Measurements from ENCODE around the gene MC1R.
A peak's percentile ranks its signal among the peaks of the same experiment; 100 is the strongest.

Gene MC1R

GRCh38 chr16:89898201-89898967 lies 20.3 kb upstream of the MC1R start:
- H3K4me2 ChIP-seq (ENCODE audit: insufficient read depth, low read length, poor library complexity, severe bottlenecking), result no peak overlapping the region
- peaks cover 36 to 80% of the 10 kb centered on the region in 2 donors for H3K36me3 ChIP-seq (replicated peaks in 1 of 2; ENCODE audit: control insufficient read depth in 2 of 2, insufficient read depth in 2 of 2, low read length in 2 of 2)
- H3K27ac ChIP-seq (replicated peaks; ENCODE audit: low read length), result no peak overlapping the region
- no peak overlapping the region for H2AFZ ChIP-seq (ENCODE audit: low read length)
- no CpG with 5 or more reads among the region's 36 CpGs for WGBS, 2 donors (ENCODE audit: extremely low coverage in 2 of 2, insufficient read length in 2 of 2, insufficient replicate concordance in 1 of 2)
- peaks cover 4% of the 10 kb centered on the region for H3K79me1 ChIP-seq (ENCODE audit: low read depth, low read length)
- no peak overlapping the region for H2BK12ac ChIP-seq (ENCODE audit: low read length)
- no peak overlapping the region for H4K91ac ChIP-seq (ENCODE audit: low read depth, low read length, poor library complexity)
- no peak overlapping the region for H2BK120ac ChIP-seq (ENCODE audit: low read depth, low read length)
- H2AK5ac ChIP-seq (ENCODE audit: low read depth, low read length), result no peak overlapping the region
- H2BK5ac ChIP-seq (ENCODE audit: low read length), result no peak overlapping the region
- no peak overlapping the region for H3K4ac ChIP-seq (ENCODE audit: low read length)
- peak overlapping the region; percentile 1 for H3K23ac ChIP-seq (ENCODE audit: low read depth, low read length, poor library complexity)
- no peaks in the 10 kb centered on the region for H3K4me1 ChIP-seq (ENCODE audit: control insufficient read depth in 2 of 2, insufficient read depth in 1 of 2, low read depth in 1 of 2, low read length in 2 of 2)
- no peak overlapping the region for H3K4me3 ChIP-seq (ENCODE audit: low read length in 2 of 2)
- H3K27me3 ChIP-seq (ENCODE audit: control insufficient read depth in 3 of 3, insufficient read depth in 3 of 3, low read depth in 1 of 3, low read length in 3 of 3), result no peaks in the 10 kb centered on the region
- no peak overlapping the region for H3K9ac ChIP-seq (ENCODE audit: low read depth, low read length, poor library complexity)
- no peak overlapping the region for H2BK15ac ChIP-seq (ENCODE audit: low read length)
- no peak overlapping the region for H3K18ac ChIP-seq (ENCODE audit: low read length)
- H3K14ac ChIP-seq (ENCODE audit: low read length), result no peak overlapping the region
- no peak overlapping the region for H4K8ac ChIP-seq (ENCODE audit: low read depth, low read length)
- DNase-seq (ENCODE audit: low spot score), result no peak
- no peaks in the 10 kb centered on the region for H3K9me3 ChIP-seq (replicated peaks in 1 of 2; ENCODE audit: control insufficient read depth in 2 of 2, insufficient read depth in 1 of 2, low read depth in 1 of 2, low read length in 2 of 2)

DNA sequence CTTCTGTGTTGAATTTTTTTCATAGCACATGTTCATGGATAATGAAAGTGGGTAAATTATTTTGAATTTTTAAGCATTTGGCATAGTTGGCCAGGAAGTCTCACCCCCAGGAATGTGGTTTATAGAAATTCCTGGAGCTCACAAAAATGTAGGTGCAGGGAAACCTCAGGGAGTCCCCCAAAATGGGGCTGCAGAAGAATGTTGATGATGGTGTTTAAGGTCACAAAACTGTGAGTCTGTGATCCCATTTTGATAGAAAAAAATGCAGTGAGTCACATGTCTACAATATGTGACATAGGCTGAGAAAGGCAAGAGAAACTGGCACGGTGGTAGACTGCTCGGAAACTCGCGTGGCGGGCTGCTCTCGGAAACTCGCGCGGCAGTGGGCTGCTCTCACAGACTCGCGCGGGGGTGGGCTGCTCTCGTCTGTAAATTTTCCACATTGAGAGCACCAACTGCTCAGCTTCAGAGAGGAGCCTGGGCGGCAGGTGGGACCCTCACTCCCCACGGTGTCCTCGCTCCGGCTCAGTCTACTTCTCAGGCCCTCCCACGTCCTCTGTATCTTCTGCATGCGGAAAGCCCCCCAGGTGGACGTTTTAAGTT lies 18.7 kb upstream of the MC1R start:
- H4K91ac ChIP-seq (ENCODE audit: low read depth, low read length, poor library complexity), result no peak overlapping the region
- H3K9ac ChIP-seq (ENCODE audit: low read depth, low read length, poor library complexity), result no peak overlapping the region
- no peak overlapping the region for H2AK5ac ChIP-seq (ENCODE audit: low read depth, low read length)
- no peaks in the 10 kb centered on the region for H3K4me1 ChIP-seq (ENCODE audit: control insufficient read depth in 2 of 2, insufficient read depth in 1 of 2, low read depth in 1 of 2, low read length in 2 of 2)
- DNase-seq (ENCODE audit: low spot score), result no peak
- H3K36me3 ChIP-seq (replicated peaks in 1 of 2; ENCODE audit: control insufficient read depth in 2 of 2, insufficient read depth in 2 of 2, low read length in 2 of 2), result peaks cover 30 to 80% of the 10 kb centered on the region in 2 donors
- H2BK120ac ChIP-seq (ENCODE audit: low read depth, low read length), result no peak overlapping the region
- H3K4ac ChIP-seq (ENCODE audit: low read length), result no peak overlapping the region
- no peaks in the 10 kb centered on the region for H3K27me3 ChIP-seq (ENCODE audit: control insufficient read depth in 3 of 3, insufficient read depth in 3 of 3, low read depth in 1 of 3, low read length in 3 of 3)
- no peak overlapping the region for H3K14ac ChIP-seq (ENCODE audit: low read length)
- H3K27ac ChIP-seq (replicated peaks; ENCODE audit: low read length), result no peak overlapping the region
- no peak overlapping the region for H2BK12ac ChIP-seq (ENCODE audit: low read length)
- peaks cover 4% of the 10 kb centered on the region for H3K79me1 ChIP-seq (ENCODE audit: low read depth, low read length)
- no peak overlapping the region for H3K4me3 ChIP-seq (ENCODE audit: low read length in 2 of 2)
- no CpG with 5 or more reads among the region's 20 CpGs for WGBS, 2 donors (ENCODE audit: extremely low coverage in 2 of 2, insufficient read length in 2 of 2, insufficient replicate concordance in 1 of 2)
- no peak overlapping the region for H2BK5ac ChIP-seq (ENCODE audit: low read length)
- no peak overlapping the region for H2BK15ac ChIP-seq (ENCODE audit: low read length)
- no peak overlapping the region for H4K8ac ChIP-seq (ENCODE audit: low read depth, low read length)
- H3K9me3 ChIP-seq (replicated peaks in 1 of 2; ENCODE audit: control insufficient read depth in 2 of 2, insufficient read depth in 1 of 2, low read depth in 1 of 2, low read length in 2 of 2), result no peaks in the 10 kb centered on the region
- H3K23ac ChIP-seq (ENCODE audit: low read depth, low read length, poor library complexity), result no peak overlapping the region
- H2AFZ ChIP-seq (ENCODE audit: low read length), result no peak overlapping the region
- no peak overlapping the region for H3K4me2 ChIP-seq (ENCODE audit: insufficient read depth, low read length, poor library complexity, severe bottlenecking)
- H3K18ac ChIP-seq (ENCODE audit: low read length), result no peak overlapping the region

- Histone ChIP-seq H2AFZ (ENCODE audit: low read length) (no peak overlapping the region), H3K14ac (ENCODE audit: low read length) (peak overlapping the region; percentile 47), H3K9me3 (replicated peaks in 1 of 2; ENCODE audit: control insufficient read depth in 2 of 2, insufficient read depth in 1 of 2, low read depth in 1 of 2, low read length in 2 of 2) (no peaks in the 10 kb centered on the region), H3K9ac (ENCODE audit: low read depth, low read length, poor library complexity) (no peak overlapping the region), H3K36me3 (replicated peaks in 1 of 2; ENCODE audit: control insufficient read depth in 2 of 2, insufficient read depth in 2 of 2, low read length in 2 of 2) (peaks cover 34 to 80% of the 10 kb centered on the region in 2 donors), H2BK5ac (ENCODE audit: low read length) (peak overlapping the region; percentile 60), H3K4ac (ENCODE audit: low read length) (no peak overlapping the region), H2BK12ac (ENCODE audit: low read length) (no peak overlapping the region), H3K4me3 (ENCODE audit: low read length in 2 of 2) (no peak overlapping the region), H3K4me1 (ENCODE audit: control insufficient read depth in 2 of 2, insufficient read depth in 1 of 2, low read depth in 1 of 2, low read length in 2 of 2) (no peaks in the 10 kb centered on the region), H4K91ac (ENCODE audit: low read depth, low read length, poor library complexity) (no peak overlapping the region), H4K8ac (ENCODE audit: low read depth, low read length) (no peak overlapping the region), H2AK5ac (ENCODE audit: low read depth, low read length) (no peak overlapping the region), H2BK120ac (ENCODE audit: low read depth, low read length) (no peak overlapping the region), H3K27ac (replicated peaks; ENCODE audit: low read length) (no peak overlapping the region), H3K27me3 (ENCODE audit: control insufficient read depth in 3 of 3, insufficient read depth in 3 of 3, low read depth in 1 of 3, low read length in 3 of 3) (no peaks in the 10 kb centered on the region), H3K23ac (ENCODE audit: low read depth, low read length, poor library complexity) (peak overlapping the region; percentile 45), H2BK15ac (ENCODE audit: low read length) (no peak overlapping the region), H3K79me1 (ENCODE audit: low read depth, low read length) (peaks cover under 1% of the 10 kb centered on the region), H3K4me2 (ENCODE audit: insufficient read depth, low read length, poor library complexity, severe bottlenecking) (no peak overlapping the region), H3K18ac (ENCODE audit: low read length) (no peak overlapping the region)
- no CpG with 5 or more reads among the region's 17 CpGs for WGBS, 2 donors (ENCODE audit: extremely low coverage in 2 of 2, insufficient read length in 2 of 2, insufficient replicate concordance in 1 of 2)
- no peak for DNase-seq (ENCODE audit: low spot score)
Observed at GRCh38 chr16:89900885-89901284, 17.8 kb upstream of the MC1R start.

GRCh38 chr16:89902980-89903379 lies 15.7 kb upstream of the MC1R start:
- no CpG with 5 or more reads among the region's 11 CpGs for whole genome bisulfite sequencing, 2 donors (ENCODE audit: extremely low coverage in 2 of 2, insufficient read length in 2 of 2, insufficient replicate concordance in 1 of 2)
- Histone ChIP-seq H3K27ac (replicated peaks; ENCODE audit: low read length) (no peak overlapping the region), H3K4me2 (ENCODE audit: insufficient read depth, low read length, poor library complexity, severe bottlenecking) (no peak overlapping the region), H3K36me3 (replicated peaks in 1 of 2; ENCODE audit: control insufficient read depth in 2 of 2, insufficient read depth in 2 of 2, low read length in 2 of 2) (peaks cover 41 to 79% of the 10 kb centered on the region in 2 donors), H4K91ac (ENCODE audit: low read depth, low read length, poor library complexity) (no peak overlapping the region), H2BK120ac (ENCODE audit: low read depth, low read length) (no peak overlapping the region), H3K27me3 (ENCODE audit: control insufficient read depth in 3 of 3, insufficient read depth in 3 of 3, low read depth in 1 of 3, low read length in 3 of 3) (no peaks in the 10 kb centered on the region), H4K8ac (ENCODE audit: low read depth, low read length) (peak overlapping the region; percentile 43), H3K14ac (ENCODE audit: low read length) (no peak overlapping the region), H3K18ac (ENCODE audit: low read length) (no peak overlapping the region), H2AK5ac (ENCODE audit: low read depth, low read length) (no peak overlapping the region), H3K9me3 (replicated peaks in 1 of 2; ENCODE audit: control insufficient read depth in 2 of 2, insufficient read depth in 1 of 2, low read depth in 1 of 2, low read length in 2 of 2) (peaks cover 11 to 13% of the 10 kb centered on the region in 2 donors), H2BK5ac (ENCODE audit: low read length) (no peak overlapping the region), H2BK15ac (ENCODE audit: low read length) (no peak overlapping the region), H3K9ac (ENCODE audit: low read depth, low read length, poor library complexity) (no peak overlapping the region), H3K23ac (ENCODE audit: low read depth, low read length, poor library complexity) (no peak overlapping the region), H3K4ac (ENCODE audit: low read length) (no peak overlapping the region), H2AFZ (ENCODE audit: low read length) (no peak overlapping the region), H2BK12ac (ENCODE audit: low read length) (no peak overlapping the region), H3K4me1 (ENCODE audit: control insufficient read depth in 2 of 2, insufficient read depth in 1 of 2, low read depth in 1 of 2, low read length in 2 of 2) (no peaks in the 10 kb centered on the region), H3K79me1 (ENCODE audit: low read depth, low read length) (no peaks in the 10 kb centered on the region), H3K4me3 (ENCODE audit: low read length in 2 of 2) (no peak overlapping the region)
- DNase-seq (ENCODE audit: low spot score), result no peak

Measured in neuronal stem cell (in vitro differentiated cells).